Ovary (tissue), 9 donors: Measurements from ENCODE around the gene RFXANK. TPM values are rescaled to one million over a fixed set of nuclear protein-coding genes. Genes with fewer than 3 reads are reported as not detected.

ENCODE experiments used
- DNase-seq, 5 donors: peaks; one replicate each; pipeline ENCODE4 v3.0.0-alpha.2; 2019 to 2020
- H3K27ac ChIP-seq, 2 donors: fragments of 200-600 bp; one replicate each; pipeline versions ENCODE4 v1.5.1 to v1.8.0; 2019 to 2022
- H3K27me3 ChIP-seq: fragments of 200-600 bp; one replicate; pipeline ENCODE4 v1.8.0; 2022
- H3K36me3 ChIP-seq: fragments of 200-600 bp; sonication (generic); one replicate; pipeline ENCODE4 v1.5.1; 2019
- H3K4me1 ChIP-seq: one replicate; pipeline ENCODE4 v1.8.1; 2013; ENCODE audit warnings: mild to moderate bottlenecking, moderate library complexity; ENCODE audit not compliant: insufficient read depth
- H3K4me3 ChIP-seq: fragments of 200-600 bp; sonication (generic); one replicate; pipeline ENCODE4 v1.5.1; 2017
- H3K9me3 ChIP-seq, 2 donors: fragments of 200-600 bp in 1 of 2; sonication (generic) in 1 of 2; one replicate each; pipeline versions ENCODE4 v1.5.1 to v1.8.1; 2013 to 2019; ENCODE audit warnings: mild to moderate bottlenecking in 1 of 2, moderate library complexity in 1 of 2
- CTCF ChIP-seq, 3 donors: fragments of 450-650 bp in 2 of 3; fragments of 200-600 bp in 1 of 3; IDR thresholded peaks; one replicate each; pipeline versions ENCODE4 v1.5.1 to v1.8.0; 2016 to 2022; ENCODE audit warnings: antibody characterized with exemption in 3 of 3, mild to moderate bottlenecking in 1 of 3
- EP300 ChIP-seq: sonication (generic); formaldehyde crosslinking; IDR thresholded peaks from one replicate; pipeline ENCODE4 v1.6.1; 2017; ENCODE audit warnings: antibody characterized with exemption
- POLR2A ChIP-seq: fragments of 450-650 bp; IDR thresholded peaks from one replicate; pipeline ENCODE4 v1.6.1; 2017; ENCODE audit warnings: antibody characterized with exemption, mild to moderate bottlenecking, moderate library complexity
- WGBS, 3 donors: extraction: QIAGEN DNeasy Blood & Tissue Kit in 1 of 3; methylation state at CpG; one replicate each; pipeline versions ENCODE4 v1.1.5 to v1.1.7; 2013 to 2017; 5-methylcytosine and 5-hydroxymethylcytosine counted together
- intact Hi-C, 4 donors: fragments of 100-400 bp; cut with DNase I; formaldehyde crosslinking; loops; one replicate each; pipeline versions ENCODE4 v1.11.0 to v1.15.1; 2022 to 2023
- polyA plus RNA-seq, 2 donors: library from polyadenylated mRNA; stranded (reverse); fragments of 200-250 nt in 1 of 2; fragments of 350-450 nt in 1 of 2; fragmentation: Illumina TruSeq in 1 of 2; extraction: RNeasy Lipid Tissue Mini Kit (QIAGEN cat#74804) in 1 of 2; gene quantifications; one replicate each; pipeline ENCODE4 v1.2.3, GENCODE V29; 2013 to 2014
- total RNA-seq, 7 donors: library from RNA; depleted of rRNA in 2 of 7; stranded (reverse); fragments of >200 nt in 2 of 7; fragmentation: NEBNext Ultra II Directional in 3 of 7; extraction: Animal tissue kit (Norgen Biotek cat#: 25700) in 3 of 7; gene quantifications; one replicate each; pipeline versions ENCODE4 v1.1.0 to v1.2.4, GENCODE V29; 2016 to 2023
- donor health status: DM: no; HTN: no; CAD: no; lungs with moderate emphysema.
- donor health status: DM: no; HTN: no; CAD: no.
- donor health status: Bipolar disorder and iron deficiency.
- donor health status: DM: yes; HTN: yes; CAD: no.
- donor health status: DM: no; HTN: no; CAD: no.
- donor health status: DM: yes; HTN: yes; CAD: no.

Gene RFXANK
- total and polyA plus RNA-seq, 9 donors = 9.7 to 67.2 (median 58.4) TPM

- DNase-seq = no peak
- H3K4me1 ChIP-seq = no peaks in the 10 kb centered on the region
- no peak for TF ChIP-seq EP300
- no peak for TF ChIP-seq CTCF (IDR thresholded peaks at IDR 0.05)
- TF ChIP-seq POLR2A = no peak
- H3K27ac ChIP-seq = no peak overlapping the region
- no peaks in the 10 kb centered on the region for H3K36me3 ChIP-seq
- intact Hi-C loops = no loop called here
- H3K27me3 ChIP-seq = no peaks in the 10 kb centered on the region
- no peak overlapping the region for H3K4me3 ChIP-seq
- H3K9me3 ChIP-seq = no peaks in the 10 kb centered on the region
- WGBS, 3 donors = 81 to 84% (median 83%) methylated on average over 11 of the region's 11 CpGs
Measured at GRCh38 chr19:19151418-19151817, 40.6 kb upstream of the RFXANK start.

- H3K27ac ChIP-seq = no peak overlapping the region
- TF ChIP-seq EP300 (no peak), POLR2A (no peak), CTCF (IDR thresholded peaks at IDR 0.05) (no peak)
- H3K4me1 ChIP-seq = no peaks in the 10 kb centered on the region
- no peak overlapping the region for H3K4me3 ChIP-seq
- no peaks in the 10 kb centered on the region for H3K27me3 ChIP-seq
- WGBS, 3 donors = 69 to 78% (median 77%) methylated on average over 13 of the region's 13 CpGs
- H3K9me3 ChIP-seq = no peaks in the 10 kb centered on the region
- no peaks in the 10 kb centered on the region for H3K36me3 ChIP-seq
- no peak for DNase-seq
- intact Hi-C loops = no loop called here
Measured at GRCh38 chr19:19152668-19153384, 39.2 kb upstream of the RFXANK start.

DNA sequence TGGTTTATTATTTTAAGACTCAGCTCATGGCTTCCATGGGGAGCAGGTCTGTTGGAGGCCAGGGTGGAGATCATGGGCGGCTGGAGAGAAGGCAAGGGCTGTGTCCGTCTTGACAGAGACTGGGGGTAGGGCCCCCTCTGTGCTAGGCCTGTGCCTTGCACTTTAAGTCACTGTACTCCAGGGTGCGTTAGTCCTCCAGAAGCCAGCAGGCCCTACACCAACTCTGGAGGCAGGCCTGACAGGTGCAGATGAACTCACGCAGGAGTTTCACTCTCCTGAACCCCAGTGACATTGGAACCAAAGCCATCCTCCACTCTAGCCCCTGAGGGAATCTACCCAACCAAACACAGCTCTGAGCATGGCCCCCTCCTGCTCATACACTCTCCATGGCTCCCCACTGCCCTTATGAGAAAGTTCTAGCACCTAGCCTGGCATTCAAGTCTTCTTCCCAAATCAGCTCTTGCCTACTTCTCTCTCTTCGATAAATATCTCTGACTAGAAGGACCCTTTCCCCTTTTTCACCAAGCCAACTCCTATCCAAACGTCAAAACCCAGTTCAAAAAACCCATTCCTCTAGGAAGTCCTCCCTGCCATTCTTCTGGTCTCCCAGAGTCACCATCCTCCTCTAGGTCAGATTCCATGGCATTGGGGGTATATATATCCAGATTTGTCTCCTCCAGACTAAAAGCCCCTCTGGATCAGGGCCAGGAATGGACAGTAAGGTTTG, 37.1 kb upstream of the RFXANK start:
- TF ChIP-seq CTCF (IDR thresholded peaks at IDR 0.05) (no peak), EP300 (no peak), POLR2A (no peak)
- Histone ChIP-seq H3K4me3 (no peak overlapping the region), H3K36me3 (no peaks in the 10 kb centered on the region), H3K4me1 (no peaks in the 10 kb centered on the region), H3K9me3 (no peaks in the 10 kb centered on the region), H3K27ac (no peak overlapping the region), H3K27me3 (no peaks in the 10 kb centered on the region)
- intact Hi-C loops = no loop called here
- no peak for DNase-seq
- WGBS, 3 donors = 93 to 96% (median 93%) methylated on average over 6 of the region's 6 CpGs

- H3K4me1 ChIP-seq = no peaks in the 10 kb centered on the region
- WGBS, 3 donors = 84 to 93% (median 89%) methylated on average over 10 of the region's 10 CpGs
- no peak for DNase-seq
- H3K36me3 ChIP-seq = no peaks in the 10 kb centered on the region
- no peaks in the 10 kb centered on the region for H3K9me3 ChIP-seq
- no peak overlapping the region for H3K27ac ChIP-seq
- no peaks in the 10 kb centered on the region for H3K27me3 ChIP-seq
- no peak overlapping the region for H3K4me3 ChIP-seq
- intact Hi-C loops = no loop called here
- no peak for TF ChIP-seq EP300
- TF ChIP-seq POLR2A = no peak
- no peak for TF ChIP-seq CTCF (IDR thresholded peaks at IDR 0.05)
Measured at GRCh38 chr19:19155495-19156219, 36.4 kb upstream of the RFXANK start.
